Measurements from ENCODE around the gene OXER1.
"Not testable (repeated sequence)": the region's sequence is repeated elsewhere in the genome, so short reads cannot be mapped to it uniquely, and the experiment has no call there.

Gene OXER1

GRCh38 chr2:42741140-42741539, 22.8 kb downstream of the OXER1 start:
- H3K4me3 ChIP-seq (replicated peaks; ENCODE audit: low read depth, low read length): no peak overlapping the region
- no peak for DNase-seq (ENCODE audit: extremely low read depth, insufficient read length)
- H3K27me3 ChIP-seq (replicated peaks; ENCODE audit: control insufficient read depth, insufficient read depth, low read length): no peaks in the 10 kb centered on the region
- H3K36me3 ChIP-seq (ENCODE audit: control insufficient read depth, insufficient read depth, low read length): peaks cover 5% of the 10 kb centered on the region; the same call in 1 of the 2 replicates
- TF ChIP-seq CTCF (IDR thresholded peaks at IDR 0.05; ENCODE audit: insufficient read depth, low read length, poor library complexity, severe bottlenecking): no peak

GRCh38 chr2:42736598-42737322, 27.2 kb downstream of the OXER1 start:
- Histone ChIP-seq H3K4me3 (replicated peaks; ENCODE audit: low read depth, low read length) (no peak overlapping the region), H3K27me3 (replicated peaks; ENCODE audit: control insufficient read depth, insufficient read depth, low read length) (no peaks in the 10 kb centered on the region), H3K36me3 (ENCODE audit: control insufficient read depth, insufficient read depth, low read length) (0 out of 2 replicates have a peak, but pooled peaks cover 4% of the 10 kb centered on the region)
- no peak for TF ChIP-seq CTCF (IDR thresholded peaks at IDR 0.05; ENCODE audit: insufficient read depth, low read length, poor library complexity, severe bottlenecking)
- DNase-seq (ENCODE audit: extremely low read depth, insufficient read length): no peak

- TF ChIP-seq CTCF (IDR thresholded peaks at IDR 0.05; ENCODE audit: insufficient read depth, low read length, poor library complexity, severe bottlenecking): no peak
- 0 out of 2 replicates have a peak, but pooled peaks cover 4% of the 10 kb centered on the region for H3K36me3 ChIP-seq (ENCODE audit: control insufficient read depth, insufficient read depth, low read length)
- H3K27me3 ChIP-seq (replicated peaks; ENCODE audit: control insufficient read depth, insufficient read depth, low read length): no peaks in the 10 kb centered on the region
- H3K4me3 ChIP-seq (replicated peaks; ENCODE audit: low read depth, low read length): no peak overlapping the region
- DNase-seq (ENCODE audit: extremely low read depth, insufficient read length): no peak
Measured at GRCh38 chr2:42733852-42734251, 30.1 kb downstream of the OXER1 start.

- H3K27me3 ChIP-seq (replicated peaks; ENCODE audit: control insufficient read depth, insufficient read depth, low read length); H3K4me3 ChIP-seq (replicated peaks; ENCODE audit: low read depth, low read length); H3K36me3 ChIP-seq (ENCODE audit: control insufficient read depth, insufficient read depth, low read length); DNase-seq (ENCODE audit: extremely low read depth, insufficient read length): not testable (repeated sequence)
Measured at GRCh38 chr2:42731316-42731715, 32.6 kb downstream of the OXER1 start.

- DNase-seq (ENCODE audit: extremely low read depth, insufficient read length): no peak
- no peaks in the 10 kb centered on the region for H3K27me3 ChIP-seq (replicated peaks; ENCODE audit: control insufficient read depth, insufficient read depth, low read length)
- H3K36me3 ChIP-seq (ENCODE audit: control insufficient read depth, insufficient read depth, low read length): no peaks in the 10 kb centered on the region
- no peak for TF ChIP-seq CTCF (IDR thresholded peaks at IDR 0.05; ENCODE audit: insufficient read depth, low read length, poor library complexity, severe bottlenecking)
- no peak overlapping the region for H3K4me3 ChIP-seq (replicated peaks; ENCODE audit: low read depth, low read length)
Measured at GRCh38 chr2:42726680-42727079, 37.3 kb downstream of the OXER1 start.

- Histone ChIP-seq H3K36me3 (ENCODE audit: control insufficient read depth, insufficient read depth, low read length) (no peaks in the 10 kb centered on the region), H3K27me3 (replicated peaks; ENCODE audit: control insufficient read depth, insufficient read depth, low read length) (no peaks in the 10 kb centered on the region), H3K4me3 (replicated peaks; ENCODE audit: low read depth, low read length) (no peak overlapping the region)
- no peak for DNase-seq (ENCODE audit: extremely low read depth, insufficient read length)
- TF ChIP-seq CTCF (IDR thresholded peaks at IDR 0.05; ENCODE audit: insufficient read depth, low read length, poor library complexity, severe bottlenecking): no peak
Measured at GRCh38 chr2:42725657-42726056, 38.3 kb downstream of the OXER1 start.
